ENCODE measurements around the gene UNC13C. TPM values are rescaled to one million over a fixed set of nuclear protein-coding genes. Genes with fewer than 3 reads are reported as not detected.

UNC13C gene
- total RNA-seq, 2 donors from 2014 or later, result 1.2 to 4.2 TPM

- Histone ChIP-seq H3K4me1 (ENCODE audit: control insufficient read depth in 1 of 2, low read depth in 2 of 2) (peaks cover 0 to 25% of the 10 kb centered on the region in 2 donors), H3K27me3 (replicated peaks; ENCODE audit: insufficient read depth) (no peaks in the 10 kb centered on the region), H3K9me3 (no peaks in the 10 kb centered on the region), H3K27ac (no peak overlapping the region), H3K36me3 (no peaks in the 10 kb centered on the region), H3K4me3 (no peak overlapping the region)
- ATAC-seq (ENCODE audit: insufficient number of reproducible peaks, low FRiP score, low read depth) (no peak), DNase-seq (ENCODE audit: low spot score) (no peak)
- TF ChIP-seq CTCF (IDR thresholded peaks at IDR 0.05), result no peak
Observed at GRCh38 chr15:54506977-54507524, 528.8 kb downstream of the UNC13C start.

- no peak for ATAC-seq (ENCODE audit: insufficient number of reproducible peaks, low FRiP score, low read depth)
- peaks cover 3 to 33% of the 10 kb centered on the region in 2 donors for H3K4me1 ChIP-seq (ENCODE audit: control insufficient read depth in 1 of 2, low read depth in 2 of 2)
Observed at GRCh38 chr15:54514601-54515000, 536.4 kb downstream of the UNC13C start.

GRCh38 chr15:54515664-54516582 lies 537.7 kb downstream of the UNC13C start:
- ATAC-seq (ENCODE audit: insufficient number of reproducible peaks, low FRiP score, low read depth), result no peak
- no peak for TF ChIP-seq CTCF (IDR thresholded peaks at IDR 0.05)
- Histone ChIP-seq H3K27ac (no peak overlapping the region), H3K9me3 (no peaks in the 10 kb centered on the region), H3K36me3 (no peaks in the 10 kb centered on the region), H3K4me3 (no peak overlapping the region), H3K4me1 (ENCODE audit: control insufficient read depth in 1 of 2, low read depth in 2 of 2) (peaks cover 3 to 32% of the 10 kb centered on the region in 2 donors), H3K27me3 (replicated peaks; ENCODE audit: insufficient read depth) (no peaks in the 10 kb centered on the region)
- DNase-seq (ENCODE audit: low spot score), result no peak

More at GRCh38 chr15:54514601-54515000, 536.4 kb downstream of the UNC13C start:
- no peaks in the 10 kb centered on the region for H3K9me3 ChIP-seq
- no peak overlapping the region for H3K4me3 ChIP-seq
- no peaks in the 10 kb centered on the region for H3K27me3 ChIP-seq (replicated peaks; ENCODE audit: insufficient read depth)
- DNase-seq (ENCODE audit: low spot score), result no peak
- no peak for TF ChIP-seq CTCF (IDR thresholded peaks at IDR 0.05)
- H3K27ac ChIP-seq, result no peak overlapping the region
- no peaks in the 10 kb centered on the region for H3K36me3 ChIP-seq

- Histone ChIP-seq H3K27ac (no peak overlapping the region), H3K27me3 (replicated peaks; ENCODE audit: insufficient read depth) (no peaks in the 10 kb centered on the region), H3K9me3 (no peaks in the 10 kb centered on the region), H3K4me1 (ENCODE audit: control insufficient read depth in 1 of 2, low read depth in 2 of 2) (peaks cover 3 to 22% of the 10 kb centered on the region in 2 donors), H3K36me3 (no peaks in the 10 kb centered on the region), H3K4me3 (no peak overlapping the region)
- TF ChIP-seq CTCF (IDR thresholded peaks at IDR 0.05), result no peak
- DNase-seq (ENCODE audit: low spot score), result no peak
- no peak for ATAC-seq (ENCODE audit: insufficient number of reproducible peaks, low FRiP score, low read depth)
Observed at GRCh38 chr15:54517366-54517765, 539.1 kb downstream of the UNC13C start.

- DNase-seq (ENCODE audit: low spot score), result no peak
- TF ChIP-seq CTCF (IDR thresholded peaks at IDR 0.05), result no peak
- Histone ChIP-seq H3K4me1 (ENCODE audit: control insufficient read depth in 1 of 2, low read depth in 2 of 2) (peaks cover 3 to 22% of the 10 kb centered on the region in 2 donors), H3K27ac (no peak overlapping the region), H3K9me3 (no peaks in the 10 kb centered on the region), H3K4me3 (no peak overlapping the region), H3K36me3 (no peaks in the 10 kb centered on the region), H3K27me3 (replicated peaks; ENCODE audit: insufficient read depth) (no peaks in the 10 kb centered on the region)
- no peak for ATAC-seq (ENCODE audit: insufficient number of reproducible peaks, low FRiP score, low read depth)
Observed at GRCh38 chr15:54518156-54518882, 540.1 kb downstream of the UNC13C start.

Measured in thoracic aorta (tissue), 2 donors.